22Rv1 (cell line): ENCODE data around the gene CNTRL.

Source experiments
- CTCF ChIP-seq: fragments of 450-650 bp; IDR thresholded peaks from 2 replicates; pipeline ENCODE4 v1.5.1; 2017; ENCODE audit warnings: mild to moderate bottlenecking
- ZFX ChIP-seq: fragments of 450-650 bp; IDR thresholded peaks from 2 replicates; pipeline ENCODE4 v1.6.1; 2017; ENCODE audit warnings: antibody characterized with exemption, borderline replicate concordance

DNA sequence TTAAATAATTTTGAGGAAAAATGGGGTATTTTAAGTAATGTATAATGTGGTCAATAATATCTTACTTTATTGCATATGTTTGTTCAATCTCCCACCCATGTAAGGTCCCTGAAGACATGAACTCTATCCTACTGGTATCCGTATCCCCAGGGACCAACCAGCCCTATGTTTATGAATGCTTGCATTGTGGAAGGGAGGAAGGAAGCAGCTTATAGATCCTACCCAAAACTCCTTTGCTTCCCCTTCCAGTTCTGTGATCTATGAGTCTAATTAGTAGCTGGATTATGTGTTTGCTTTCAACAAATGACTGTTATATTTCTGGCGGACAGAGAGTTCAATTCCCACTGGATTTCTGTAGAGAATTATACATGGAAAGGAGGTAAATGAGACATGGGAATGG lies 45.6 kb downstream of the CNTRL start:
- TF ChIP-seq CTCF: no peak
- TF ChIP-seq ZFX: no peak
